ENCODE data around the gene DOCK10.

Gene DOCK10

DNA sequence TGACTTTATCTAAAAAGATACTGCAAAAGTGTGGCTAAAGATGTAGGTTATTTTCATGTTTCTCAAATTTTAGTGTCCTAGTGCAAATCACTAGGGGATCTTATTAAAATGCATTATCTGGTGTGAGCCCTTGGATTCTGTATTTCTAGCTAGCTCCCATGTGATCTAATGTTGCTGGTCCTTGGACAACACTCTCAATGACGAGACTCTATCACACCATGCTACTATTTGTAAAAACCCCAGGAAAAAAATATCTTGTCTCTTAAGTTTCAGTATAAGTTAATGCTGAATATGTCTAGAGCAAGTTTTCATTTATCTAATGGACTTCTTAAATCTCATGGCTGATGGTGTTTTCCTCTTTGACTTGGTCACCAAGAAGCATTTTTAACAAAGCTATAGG, 5.8 kb downstream of the DOCK10 start (continued):
- TF ChIP-seq, protein P1, sequence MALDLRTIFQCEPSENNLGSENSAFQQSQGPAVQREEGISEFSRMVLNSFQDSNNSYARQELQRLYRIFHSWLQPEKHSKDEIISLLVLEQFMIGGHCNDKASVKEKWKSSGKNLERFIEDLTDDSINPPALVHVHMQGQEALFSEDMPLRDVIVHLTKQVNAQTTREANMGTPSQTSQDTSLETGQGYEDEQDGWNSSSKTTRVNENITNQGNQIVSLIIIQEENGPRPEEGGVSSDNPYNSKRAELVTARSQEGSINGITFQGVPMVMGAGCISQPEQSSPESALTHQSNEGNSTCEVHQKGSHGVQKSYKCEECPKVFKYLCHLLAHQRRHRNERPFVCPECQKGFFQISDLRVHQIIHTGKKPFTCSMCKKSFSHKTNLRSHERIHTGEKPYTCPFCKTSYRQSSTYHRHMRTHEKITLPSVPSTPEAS (tag by site-specific recombination; IDR thresholded peaks at IDR 0.05): no peak
- TF ChIP-seq ZNF16 (tag by site-specific recombination; IDR thresholded peaks at IDR 0.05; ENCODE audit: low read depth) (no peak), YY2 (tag by site-specific recombination; IDR thresholded peaks at IDR 0.05) (no peak), ZNF146 (tag by site-specific recombination; IDR thresholded peaks at IDR 0.05) (no peak), ZNF274 (IDR thresholded peaks at IDR 0.05; ENCODE audit: low read length) (no peak), ZNF274 (tag by site-specific recombination; IDR thresholded peaks at IDR 0.05; ENCODE audit: borderline replicate concordance) (no peak)
- TF ChIP-seq, protein P2, sequence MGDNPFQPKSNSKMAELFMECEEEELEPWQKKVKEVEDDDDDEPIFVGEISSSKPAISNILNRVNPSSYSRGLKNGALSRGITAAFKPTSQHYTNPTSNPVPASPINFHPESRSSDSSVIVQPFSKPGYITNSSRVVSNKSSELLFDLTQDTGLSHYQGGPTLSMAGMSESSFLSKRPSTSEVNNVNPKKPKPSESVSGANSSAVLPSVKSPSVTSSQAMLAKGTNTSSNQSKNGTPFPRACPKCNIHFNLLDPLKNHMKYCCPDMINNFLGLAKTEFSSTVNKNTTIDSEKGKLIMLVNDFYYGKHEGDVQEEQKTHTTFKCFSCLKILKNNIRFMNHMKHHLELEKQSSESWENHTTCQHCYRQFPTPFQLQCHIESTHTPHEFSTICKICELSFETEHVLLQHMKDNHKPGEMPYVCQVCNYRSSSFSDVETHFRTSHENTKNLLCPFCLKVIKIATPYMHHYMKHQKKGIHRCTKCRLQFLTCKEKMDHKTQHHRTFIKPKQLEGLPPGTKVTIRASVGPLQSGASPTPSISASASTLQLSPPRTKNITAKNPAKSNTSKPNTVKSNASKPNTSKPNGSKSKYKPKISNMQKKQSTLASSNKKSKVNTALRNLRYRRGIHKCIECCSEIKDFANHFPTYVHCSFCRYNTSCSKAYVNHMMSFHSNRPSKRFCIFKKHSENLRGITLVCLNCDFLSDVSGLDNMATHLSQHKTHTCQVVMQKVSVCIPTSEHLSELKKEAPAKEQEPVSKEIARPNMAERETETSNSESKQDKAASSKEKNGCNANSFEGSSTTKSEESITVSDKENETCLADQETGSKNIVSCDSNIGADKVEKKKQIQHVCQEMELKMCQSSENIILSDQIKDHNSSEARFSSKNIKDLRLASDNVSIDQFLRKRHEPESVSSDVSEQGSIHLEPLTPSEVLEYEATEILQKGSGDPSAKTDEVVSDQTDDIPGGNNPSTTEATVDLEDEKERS (tag by site-specific recombination; IDR thresholded peaks at IDR 0.05): no peak

DNA sequence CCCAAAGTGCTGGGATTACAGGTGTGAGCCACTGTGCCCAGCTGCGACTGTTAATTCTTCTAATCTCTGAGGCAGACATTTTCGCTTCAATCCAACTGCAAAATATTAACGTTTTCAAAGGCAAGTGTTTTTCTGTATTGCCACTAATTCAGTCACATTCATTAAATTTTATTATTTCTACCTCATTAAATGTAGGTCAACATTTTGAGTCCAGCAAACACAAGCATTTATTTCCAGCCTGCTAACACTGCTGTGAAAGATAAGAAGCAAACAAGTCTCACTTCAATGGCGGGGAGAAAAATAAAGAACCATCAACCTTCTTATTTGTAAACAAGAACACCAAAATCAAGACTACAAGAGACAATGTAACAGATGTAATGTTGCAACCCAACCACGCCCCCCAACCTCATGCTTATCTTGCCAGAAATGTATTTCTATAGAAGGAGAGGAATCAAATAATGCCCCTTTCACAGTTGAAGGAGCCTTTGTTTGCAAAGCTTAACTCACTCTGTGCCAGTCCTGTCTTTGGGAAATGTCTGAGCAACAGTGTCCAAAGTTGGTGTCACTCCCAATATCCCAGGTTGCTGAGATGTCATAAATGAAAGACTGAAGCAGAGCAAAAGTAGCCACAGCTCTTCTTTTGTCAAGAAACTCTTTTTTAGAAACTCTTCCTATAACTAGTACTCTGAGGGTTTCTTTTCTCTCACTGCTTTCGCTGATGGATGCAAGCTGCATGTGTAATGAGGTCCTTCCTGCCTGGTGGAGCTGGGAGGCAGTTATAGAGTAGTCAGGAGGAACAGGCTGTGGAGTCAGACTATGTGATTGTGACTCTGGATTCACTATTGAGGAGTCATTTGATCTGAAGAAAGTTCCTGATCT, 8.6 kb downstream of the DOCK10 start:
- Histone ChIP-seq H3K4me1 (ENCODE audit: control insufficient read depth, insufficient read depth, low read length) (no peaks in the 10 kb centered on the region), H3K9me3 (ENCODE audit: control insufficient read depth, insufficient read depth, low read depth, low read length) (no peaks in the 10 kb centered on the region), H3K27ac (ENCODE audit: extremely low read depth, low read depth, low read length) (no peak overlapping the region), H3K36me3 (ENCODE audit: control insufficient read depth in 2 of 2, insufficient read depth in 1 of 2, low read length in 2 of 2) (no peaks in the 10 kb centered on the region), H3K4me3 (ENCODE audit: low read depth, low read length) (no peak overlapping the region)
- ChIA-PET POLR2A (no interaction called here), CTCF (interaction anchor here (0.7 kb wide), 1 partner anchor 445 kb away, joined by 3 read pairs; no protein-coding TSS in a partner anchor)
- TF ChIP-seq ZNF610 (tag by site-specific recombination; IDR thresholded peaks at IDR 0.05; ENCODE audit: borderline replicate concordance) (no peak), ZSCAN16 (tag by site-specific recombination; IDR thresholded peaks at IDR 0.05) (no peak), GLI2 (tag by site-specific recombination; IDR thresholded peaks at IDR 0.05; ENCODE audit: borderline replicate concordance, low read depth) (no peak), ZNF561 (tag by site-specific recombination; IDR thresholded peaks at IDR 0.05; ENCODE audit: borderline replicate concordance) (no peak), ZNF24 (tag by site-specific recombination; IDR thresholded peaks at IDR 0.05) (no peak), ZNF112 (tag by site-specific recombination; IDR thresholded peaks at IDR 0.05) (no peak), ZNF707 (tag by site-specific recombination; IDR thresholded peaks at IDR 0.05) (no peak), YY2 (tag by site-specific recombination; IDR thresholded peaks at IDR 0.05) (no peak), PRDM1 (tag by site-specific recombination; IDR thresholded peaks at IDR 0.05) (no peak), ZNF623 (tag by site-specific recombination; IDR thresholded peaks at IDR 0.05) (no peak), BCL11B (tag by site-specific recombination; IDR thresholded peaks at IDR 0.05; ENCODE audit: low read depth) (no peak), ZNF155 (tag by site-specific recombination; IDR thresholded peaks at IDR 0.05) (no peak)
- TF ChIP-seq, protein P3, sequence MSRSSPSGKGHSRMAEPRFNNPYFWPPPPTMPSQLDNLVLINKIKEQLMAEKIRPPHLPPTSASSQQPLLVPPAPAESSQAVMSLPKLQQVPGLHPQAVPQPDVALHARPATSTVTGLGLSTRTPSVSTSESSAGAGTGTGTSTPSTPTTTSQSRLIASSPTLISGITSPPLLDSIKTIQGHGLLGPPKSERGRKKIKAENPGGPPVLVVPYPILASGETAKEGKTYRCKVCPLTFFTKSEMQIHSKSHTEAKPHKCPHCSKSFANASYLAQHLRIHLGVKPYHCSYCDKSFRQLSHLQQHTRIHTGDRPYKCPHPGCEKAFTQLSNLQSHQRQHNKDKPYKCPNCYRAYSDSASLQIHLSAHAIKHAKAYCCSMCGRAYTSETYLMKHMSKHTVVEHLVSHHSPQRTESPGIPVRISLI (tag by site-specific recombination; IDR thresholded peaks at IDR 0.05): no peak
- TF ChIP-seq, protein P4, sequence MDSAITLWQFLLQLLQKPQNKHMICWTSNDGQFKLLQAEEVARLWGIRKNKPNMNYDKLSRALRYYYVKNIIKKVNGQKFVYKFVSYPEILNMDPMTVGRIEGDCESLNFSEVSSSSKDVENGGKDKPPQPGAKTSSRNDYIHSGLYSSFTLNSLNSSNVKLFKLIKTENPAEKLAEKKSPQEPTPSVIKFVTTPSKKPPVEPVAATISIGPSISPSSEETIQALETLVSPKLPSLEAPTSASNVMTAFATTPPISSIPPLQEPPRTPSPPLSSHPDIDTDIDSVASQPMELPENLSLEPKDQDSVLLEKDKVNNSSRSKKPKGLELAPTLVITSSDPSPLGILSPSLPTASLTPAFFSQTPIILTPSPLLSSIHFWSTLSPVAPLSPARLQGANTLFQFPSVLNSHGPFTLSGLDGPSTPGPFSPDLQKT (IDR thresholded peaks at IDR 0.05; ENCODE audit: borderline replicate concordance, low read depth, low read length): no peak
- TF ChIP-seq, protein P5, sequence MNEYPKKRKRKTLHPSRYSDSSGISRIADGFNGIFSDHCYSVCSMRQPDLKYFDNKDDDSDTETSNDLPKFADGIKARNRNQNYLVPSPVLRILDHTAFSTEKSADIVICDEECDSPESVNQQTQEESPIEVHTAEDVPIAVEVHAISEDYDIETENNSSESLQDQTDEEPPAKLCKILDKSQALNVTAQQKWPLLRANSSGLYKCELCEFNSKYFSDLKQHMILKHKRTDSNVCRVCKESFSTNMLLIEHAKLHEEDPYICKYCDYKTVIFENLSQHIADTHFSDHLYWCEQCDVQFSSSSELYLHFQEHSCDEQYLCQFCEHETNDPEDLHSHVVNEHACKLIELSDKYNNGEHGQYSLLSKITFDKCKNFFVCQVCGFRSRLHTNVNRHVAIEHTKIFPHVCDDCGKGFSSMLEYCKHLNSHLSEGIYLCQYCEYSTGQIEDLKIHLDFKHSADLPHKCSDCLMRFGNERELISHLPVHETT (tag by site-specific recombination; IDR thresholded peaks at IDR 0.05): no peak
- TF ChIP-seq, protein P6, sequence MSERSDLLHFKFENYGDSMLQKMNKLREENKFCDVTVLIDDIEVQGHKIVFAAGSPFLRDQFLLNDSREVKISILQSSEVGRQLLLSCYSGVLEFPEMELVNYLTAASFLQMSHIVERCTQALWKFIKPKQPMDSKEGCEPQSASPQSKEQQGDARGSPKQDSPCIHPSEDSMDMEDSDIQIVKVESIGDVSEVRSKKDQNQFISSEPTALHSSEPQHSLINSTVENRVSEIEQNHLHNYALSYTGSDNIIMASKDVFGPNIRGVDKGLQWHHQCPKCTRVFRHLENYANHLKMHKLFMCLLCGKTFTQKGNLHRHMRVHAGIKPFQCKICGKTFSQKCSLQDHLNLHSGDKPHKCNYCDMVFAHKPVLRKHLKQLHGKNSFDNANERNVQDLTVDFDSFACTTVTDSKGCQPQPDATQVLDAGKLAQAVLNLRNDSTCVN (tag by site-specific recombination; optimal IDR thresholded peaks at IDR 0.05): no peak
